ENCODE results near the gene PDZD8.
"Not testable (repeated sequence)": the region's sequence is repeated elsewhere in the genome, so short reads cannot be mapped to it uniquely, and the experiment has no call there.

Gene PDZD8

DNA sequence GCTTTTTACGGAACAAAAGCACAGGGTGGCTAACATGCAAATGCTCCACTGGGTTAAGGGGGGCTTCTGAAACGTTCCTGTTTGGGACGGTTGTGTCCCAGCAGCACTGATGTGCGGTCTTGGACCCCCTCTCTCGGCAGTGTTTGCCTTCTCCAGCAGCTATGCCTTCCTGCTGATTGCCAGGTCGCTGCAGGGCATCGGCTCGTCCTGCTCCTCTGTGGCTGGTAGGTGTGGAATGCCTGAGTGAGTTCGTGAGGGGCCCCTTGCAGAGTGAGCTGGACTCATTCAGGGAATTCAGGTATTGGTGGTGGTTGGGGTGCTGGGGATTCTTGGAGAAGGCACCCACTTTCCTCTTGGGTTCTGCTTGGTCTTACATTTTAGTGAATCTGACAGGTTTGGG is 121.3 kb downstream of the PDZD8 start:
- DNase-seq = no peak

DNA sequence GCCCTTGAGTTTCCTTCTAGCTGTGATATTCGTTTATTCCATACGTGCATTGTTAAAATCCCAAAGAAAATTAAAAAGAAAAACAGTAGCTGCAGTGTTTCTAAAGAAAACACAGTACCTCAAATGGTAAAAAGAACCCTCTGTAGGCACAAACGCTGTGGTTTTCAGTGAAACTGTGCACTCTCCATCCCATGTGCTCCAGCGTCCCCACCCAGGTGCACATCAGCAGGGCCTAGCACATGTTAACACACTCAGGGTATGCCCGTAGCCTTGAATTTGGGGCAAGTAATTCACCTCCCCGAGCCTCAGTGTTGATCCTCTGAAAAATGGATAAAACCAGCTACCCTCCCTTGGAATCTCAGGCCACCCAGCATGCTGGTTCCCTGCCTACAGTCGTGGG is 124.8 kb downstream of the PDZD8 start:
- no peak for DNase-seq

DNA sequence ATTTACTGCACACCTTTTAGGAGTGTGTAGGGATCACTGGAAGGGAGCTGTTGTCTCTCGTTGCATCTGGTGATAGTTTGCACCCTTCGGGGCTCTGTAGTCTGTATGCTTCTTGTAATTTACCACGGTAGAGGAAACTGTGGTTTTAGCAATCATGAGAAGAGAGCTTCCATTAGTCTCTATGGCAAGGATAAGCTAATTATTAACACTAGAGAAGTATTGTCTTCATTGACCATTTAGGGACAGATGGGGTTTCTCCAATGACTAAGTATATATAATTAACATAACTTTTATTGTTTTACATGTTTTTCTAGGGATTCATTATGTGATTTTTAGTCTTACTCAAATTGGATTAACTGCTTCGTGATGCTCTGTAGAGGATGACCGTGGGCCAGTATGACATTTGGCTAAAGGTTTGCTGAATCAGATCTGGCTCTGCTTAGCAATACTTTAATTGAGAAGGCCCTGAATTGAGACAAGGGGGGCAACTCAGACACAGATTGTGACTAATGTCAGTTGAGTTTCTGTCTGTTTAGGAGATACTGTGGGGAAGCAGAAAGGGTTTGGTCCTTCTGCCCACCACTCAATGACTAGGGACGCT is 125.6 kb downstream of the PDZD8 start:
- DNase-seq = no peak

DNA sequence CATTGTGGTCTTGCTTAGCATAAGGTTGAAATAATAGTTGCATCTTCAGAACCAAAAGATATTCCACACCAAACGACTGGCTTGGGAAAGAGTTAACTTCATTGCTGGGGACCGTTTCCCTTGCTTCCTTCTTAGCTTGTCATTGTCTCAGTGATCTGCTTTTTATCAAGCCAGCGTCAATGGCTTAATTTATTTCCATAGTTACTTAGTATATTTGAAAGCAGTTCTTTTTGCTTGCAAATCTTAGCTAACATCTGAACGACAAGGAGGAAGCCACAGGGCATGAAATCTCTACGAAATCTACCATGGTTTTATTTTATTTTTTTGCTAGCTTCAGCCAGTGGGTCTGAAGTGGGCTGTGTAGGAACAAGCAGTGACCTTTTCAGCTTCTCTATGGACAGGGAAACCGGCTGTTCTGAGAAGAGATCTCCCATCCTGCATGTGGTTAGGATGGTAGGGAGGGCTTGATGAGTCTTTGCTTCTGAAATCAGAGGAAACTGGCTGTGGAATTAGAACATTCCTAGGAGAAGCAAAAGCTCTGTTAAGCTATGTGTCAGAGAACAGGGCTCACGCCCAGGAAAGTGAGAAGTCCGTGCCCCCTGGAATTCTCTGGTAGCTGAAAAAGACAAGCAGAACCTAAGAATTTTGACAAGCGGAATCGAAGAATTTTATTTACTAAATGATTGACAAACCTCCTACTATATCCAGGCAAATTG is 126.3 kb downstream of the PDZD8 start:
- DNase-seq = no peak

DNA sequence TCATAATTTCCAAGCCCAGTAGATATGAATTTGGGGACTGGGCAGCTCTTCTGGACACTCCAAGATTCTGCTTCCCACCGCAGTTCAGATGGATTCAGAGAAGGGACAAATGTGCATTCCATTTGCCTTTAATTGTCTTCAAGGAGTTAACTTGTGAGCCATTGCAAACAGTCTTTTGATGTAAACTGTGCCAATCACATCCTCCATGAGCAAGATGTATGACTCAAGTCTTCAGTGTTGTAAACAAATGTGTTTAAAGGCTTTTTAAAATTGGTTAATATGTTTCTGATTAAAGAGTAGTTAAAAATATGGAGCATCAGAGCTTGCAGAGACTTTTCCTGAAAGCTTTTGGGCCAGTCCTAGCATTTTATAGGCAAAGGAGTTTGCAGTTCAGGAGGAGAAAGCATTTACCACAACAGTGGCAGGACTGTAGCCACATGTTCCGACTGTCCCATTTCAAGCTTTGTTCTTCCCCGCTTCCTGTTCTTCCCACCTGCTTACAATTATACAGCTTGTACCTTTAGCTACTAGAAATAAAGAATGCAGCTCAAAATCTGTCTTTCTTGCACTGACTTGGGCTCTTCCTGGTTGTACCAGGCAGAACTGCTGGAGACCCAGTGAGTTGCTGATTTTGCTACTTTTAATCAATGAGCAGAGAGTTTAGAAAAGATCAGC is 128.1 kb downstream of the PDZD8 start:
- DNase-seq = no peak

DNA sequence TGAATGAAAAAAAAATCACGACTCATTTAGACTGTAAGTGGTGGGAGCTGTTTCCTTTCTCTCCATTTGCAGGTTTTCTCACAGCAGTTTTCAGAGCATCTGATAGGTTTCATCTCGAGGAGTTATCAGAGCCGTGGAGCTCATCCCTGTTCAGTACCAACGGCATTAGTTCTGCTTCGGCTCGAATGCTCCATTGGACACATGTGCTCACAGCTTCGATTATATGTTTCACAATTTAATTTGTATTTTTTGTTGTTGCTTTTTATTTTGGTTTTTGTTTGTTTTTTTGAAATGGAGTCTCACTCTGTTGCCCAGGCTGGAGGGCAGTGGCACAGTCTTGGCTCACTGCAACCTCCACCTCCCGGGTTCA is 132.8 kb downstream of the PDZD8 start:
- DNase-seq = no peak

DNA sequence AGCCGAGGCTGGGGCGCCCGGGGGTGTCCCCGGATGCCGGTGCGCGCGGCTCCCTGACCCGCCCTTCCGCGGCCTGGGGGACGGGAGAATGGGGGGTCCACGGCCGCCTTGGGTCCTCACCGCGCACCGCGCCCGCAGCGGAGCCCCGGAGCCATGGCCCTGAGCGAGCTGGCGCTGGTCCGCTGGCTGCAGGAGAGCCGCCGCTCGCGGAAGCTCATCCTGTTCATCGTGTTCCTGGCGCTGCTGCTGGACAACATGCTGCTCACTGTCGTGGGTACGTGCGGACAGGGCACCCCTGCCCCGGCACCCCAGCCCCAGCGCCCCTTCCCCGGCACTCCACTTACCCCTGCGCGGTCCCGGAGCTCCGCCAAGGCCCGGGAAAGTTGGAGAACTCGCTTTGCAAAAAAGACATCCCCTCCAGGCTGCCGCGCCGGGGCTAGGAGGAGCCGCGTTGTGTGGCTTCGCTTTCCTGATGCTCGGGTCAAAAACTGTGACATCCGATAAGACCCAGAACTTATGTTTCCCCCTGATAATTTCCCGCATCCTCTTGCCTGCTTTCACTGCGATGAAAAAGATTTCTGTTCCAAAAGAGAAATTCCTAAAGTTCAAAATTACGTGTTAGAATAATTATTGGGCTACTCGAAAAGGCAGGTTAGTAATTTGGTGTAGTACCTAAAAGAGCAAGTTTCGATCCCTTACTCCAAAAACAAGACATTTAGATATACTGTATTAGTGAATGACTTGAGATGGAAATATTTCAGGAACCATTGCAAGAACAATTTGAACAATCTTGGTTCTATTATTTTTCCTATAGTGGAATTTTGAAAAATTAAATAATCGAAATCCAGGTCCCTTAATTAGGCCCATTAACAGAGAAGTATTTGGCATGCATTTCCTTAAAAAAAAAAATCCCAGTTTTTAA is 133.4 kb downstream of the PDZD8 start:
- DNase-seq = peak; percentile 6

DNA sequence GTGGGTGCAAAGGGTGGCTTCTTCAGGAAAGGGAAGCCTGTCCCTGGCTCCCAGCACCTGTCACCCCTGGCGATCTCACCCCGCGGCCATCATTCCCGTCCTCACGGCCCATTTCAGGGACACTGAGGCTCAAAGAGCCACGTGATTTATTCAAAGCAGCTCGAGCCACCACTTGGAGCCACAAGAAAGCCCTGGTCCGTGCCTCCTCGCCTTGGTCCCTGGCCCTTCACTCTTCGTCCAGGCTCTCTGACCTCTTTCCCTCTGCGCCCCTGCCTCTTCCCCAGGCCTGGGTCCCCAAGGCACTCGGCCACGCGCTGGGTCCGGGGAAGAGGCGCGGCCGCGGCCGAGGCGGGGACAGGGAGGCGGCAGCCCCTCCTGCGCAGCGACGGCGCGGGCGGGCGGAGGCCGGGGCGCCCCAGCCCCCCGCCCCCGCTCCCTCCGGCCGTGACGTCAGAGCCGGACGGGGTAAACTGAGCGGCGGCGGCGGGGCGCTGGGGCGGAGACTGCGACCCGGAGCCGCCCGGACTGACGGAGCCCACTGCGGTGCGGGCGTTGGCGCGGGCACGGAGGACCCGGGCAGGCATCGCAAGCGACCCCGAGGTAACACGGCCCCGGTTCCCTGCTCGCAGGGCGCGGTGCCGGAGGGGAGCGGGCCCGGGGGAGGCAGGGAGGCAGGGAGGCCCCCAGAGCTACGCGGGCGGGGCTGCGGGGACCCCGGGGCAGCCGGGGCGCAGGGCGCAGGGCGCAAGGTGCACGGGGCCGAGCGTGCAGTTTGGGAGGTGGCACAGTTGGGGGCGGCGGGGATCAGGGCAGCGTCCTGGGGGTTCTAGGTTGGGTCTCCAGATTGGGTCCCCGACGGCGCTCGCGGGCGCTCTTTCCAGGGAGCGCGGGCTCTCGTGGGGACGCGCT is 134.4 kb downstream of the PDZD8 start, which contains the start of gene SLC18A2:
Gene SLC18A2, plus strand, starts transcription at position 494 of the 909 bp plus-strand sequence. CDS start 580 bp downstream, outside the sequence.
- DNase-seq = no peak

DNA sequence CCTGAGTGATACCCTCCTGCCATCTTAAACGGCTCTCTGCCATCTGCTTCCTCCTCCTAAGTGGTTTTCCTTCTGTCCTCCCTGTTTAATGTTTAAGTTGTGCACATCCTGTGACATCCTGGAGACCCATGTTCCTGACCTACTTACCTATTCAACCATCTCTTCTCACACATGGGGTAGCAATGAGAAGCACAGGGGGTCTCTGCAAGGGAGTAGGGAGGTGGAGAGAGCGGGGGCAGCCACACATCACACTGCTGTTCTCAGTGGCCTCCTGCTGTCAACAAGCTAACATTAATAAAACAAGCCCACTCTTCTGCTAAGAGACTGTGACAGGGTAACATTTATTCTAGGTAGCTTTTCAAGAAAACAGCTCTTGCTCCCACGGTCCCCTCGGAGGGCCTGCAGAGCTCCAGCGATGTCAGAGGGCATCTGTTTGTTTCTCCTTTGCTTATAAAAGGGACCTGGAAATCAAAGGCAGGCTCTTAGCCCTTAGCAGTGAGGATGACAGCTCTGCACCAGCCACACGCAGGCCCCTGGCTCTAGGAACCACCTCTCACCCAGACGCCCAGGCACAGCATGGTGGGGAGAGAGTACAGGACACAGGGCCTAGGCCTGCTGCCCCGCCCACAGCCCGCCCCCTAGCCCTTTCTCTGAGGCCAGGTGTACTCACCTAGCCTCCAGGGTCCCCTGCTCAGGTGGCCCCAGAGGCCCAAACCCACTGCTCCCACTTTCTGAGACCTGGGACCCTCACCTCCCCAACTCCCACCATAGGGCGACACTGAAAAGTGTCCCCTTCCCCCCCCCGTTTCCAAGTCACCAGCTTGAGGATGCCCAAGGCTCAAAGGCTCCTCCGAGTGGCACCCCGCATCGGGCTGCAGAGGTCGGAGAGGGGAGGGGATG is 135.3 kb downstream of the PDZD8 start:
- DNase-seq = no peak

DNA sequence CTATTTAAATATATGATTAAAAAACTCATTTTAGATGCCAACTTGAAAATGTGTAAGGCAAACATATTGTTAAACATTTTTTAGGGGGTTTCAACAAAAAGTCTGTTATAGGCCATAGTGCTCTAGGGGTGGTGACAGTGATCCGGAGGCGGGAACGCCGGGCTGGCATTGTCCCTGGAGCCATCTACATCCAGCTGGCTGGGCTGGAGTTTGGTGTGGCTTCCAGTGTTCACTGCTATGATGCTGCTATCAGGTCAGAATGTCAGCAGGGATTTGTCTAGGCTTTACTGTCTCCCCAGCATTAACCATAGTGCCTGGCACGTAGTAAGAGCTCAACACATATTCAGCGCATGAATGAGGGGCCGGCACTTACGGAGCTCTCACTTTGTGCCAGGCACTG is 136.2 kb downstream of the PDZD8 start:
- DNase-seq = no peak

DNA sequence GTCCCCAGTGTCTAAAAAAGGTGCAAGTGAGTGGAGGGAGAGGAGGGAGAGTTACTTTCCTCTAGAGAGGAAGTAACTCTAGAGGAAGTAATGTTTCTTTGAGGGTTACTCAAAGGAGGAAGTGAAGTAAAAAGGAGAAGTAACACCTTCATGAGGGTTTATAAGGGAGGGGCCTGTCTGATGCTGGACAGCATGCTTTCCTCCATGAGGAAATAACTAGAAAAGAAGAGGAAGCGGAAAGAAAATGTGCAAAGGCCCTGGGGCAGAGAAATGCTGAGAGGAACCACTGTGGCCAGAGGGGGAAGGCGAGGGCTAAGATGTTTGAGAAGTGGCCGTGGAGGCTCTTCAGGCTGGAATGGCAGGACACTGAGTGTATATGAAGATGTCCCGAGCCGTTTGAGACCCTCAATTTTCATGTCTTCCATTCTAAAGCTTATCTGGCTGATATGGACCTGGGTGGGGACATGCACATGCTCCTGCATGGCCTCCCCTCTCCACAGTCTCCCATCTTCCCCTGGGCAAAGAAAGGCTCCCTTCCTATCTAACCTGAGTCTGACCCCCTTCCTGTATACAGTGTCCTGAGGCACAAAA is 137.7 kb downstream of the PDZD8 start:
- DNase-seq = no peak

DNA sequence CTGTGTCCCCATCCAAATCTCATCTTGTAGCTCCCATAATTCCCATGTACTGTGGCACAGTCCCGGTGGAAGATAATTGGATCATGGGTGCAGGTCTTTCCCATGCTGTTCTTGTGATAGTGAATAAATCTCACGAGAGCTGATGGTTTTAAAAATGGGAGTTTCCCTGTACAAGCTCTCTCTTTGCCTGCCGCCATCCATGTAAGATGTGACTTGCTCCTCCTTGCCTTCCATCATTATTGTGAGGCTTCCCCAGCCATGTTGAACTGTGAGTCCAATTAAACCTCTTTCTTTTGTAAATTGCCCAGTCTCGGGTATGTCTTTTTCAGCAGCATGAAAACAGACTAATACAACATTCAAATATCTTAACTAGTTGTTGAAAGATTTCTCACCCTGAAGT is 145.1 kb downstream of the PDZD8 start:
- not testable (repeated sequence) for DNase-seq

DNA sequence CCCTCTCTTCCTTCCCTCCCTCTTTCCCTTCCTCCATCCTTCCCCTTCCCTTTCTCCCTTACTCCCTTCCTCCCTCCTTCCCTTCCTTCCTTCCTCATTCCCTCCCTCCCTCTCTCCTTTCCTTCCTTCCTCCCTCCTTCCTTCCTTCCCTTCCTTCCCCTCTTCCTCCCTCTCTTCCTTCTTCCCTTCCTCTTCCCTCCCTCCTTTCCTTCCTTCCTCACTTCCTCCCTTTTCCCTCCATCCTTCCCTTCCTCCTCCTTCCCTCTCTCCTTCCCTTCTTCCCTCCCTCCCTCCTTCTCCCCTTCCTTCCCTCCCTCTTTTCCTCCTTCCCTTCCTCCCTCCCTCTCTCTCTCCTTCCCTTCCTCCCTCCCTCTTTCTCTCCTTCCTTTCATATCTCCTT is 147.0 kb downstream of the PDZD8 start:
- DNase-seq = no peak
